Measurements from ENCODE around the gene FRMD4A.

DNA sequence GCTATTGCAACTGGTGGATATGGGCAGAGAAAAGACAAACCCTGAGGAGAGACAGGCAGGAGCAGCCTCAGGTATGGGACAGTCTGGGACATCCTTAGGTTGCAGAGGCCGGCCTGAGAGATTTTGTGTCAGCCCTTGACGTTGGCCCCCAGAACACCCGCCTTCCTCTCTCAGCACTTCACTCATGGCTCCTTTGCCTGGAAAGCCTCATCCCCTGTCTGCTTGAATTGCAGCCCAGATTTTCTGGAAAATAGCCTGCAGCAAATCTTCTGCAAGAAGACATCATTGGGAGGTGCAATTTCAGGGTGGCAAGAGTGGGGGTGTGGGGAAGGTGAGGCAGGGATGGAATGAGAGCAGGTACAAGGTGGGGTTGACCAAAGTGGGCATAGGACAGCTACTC lies 2.2 kb upstream of the FRMD4A start:
- TF ChIP-seq, protein P1, sequence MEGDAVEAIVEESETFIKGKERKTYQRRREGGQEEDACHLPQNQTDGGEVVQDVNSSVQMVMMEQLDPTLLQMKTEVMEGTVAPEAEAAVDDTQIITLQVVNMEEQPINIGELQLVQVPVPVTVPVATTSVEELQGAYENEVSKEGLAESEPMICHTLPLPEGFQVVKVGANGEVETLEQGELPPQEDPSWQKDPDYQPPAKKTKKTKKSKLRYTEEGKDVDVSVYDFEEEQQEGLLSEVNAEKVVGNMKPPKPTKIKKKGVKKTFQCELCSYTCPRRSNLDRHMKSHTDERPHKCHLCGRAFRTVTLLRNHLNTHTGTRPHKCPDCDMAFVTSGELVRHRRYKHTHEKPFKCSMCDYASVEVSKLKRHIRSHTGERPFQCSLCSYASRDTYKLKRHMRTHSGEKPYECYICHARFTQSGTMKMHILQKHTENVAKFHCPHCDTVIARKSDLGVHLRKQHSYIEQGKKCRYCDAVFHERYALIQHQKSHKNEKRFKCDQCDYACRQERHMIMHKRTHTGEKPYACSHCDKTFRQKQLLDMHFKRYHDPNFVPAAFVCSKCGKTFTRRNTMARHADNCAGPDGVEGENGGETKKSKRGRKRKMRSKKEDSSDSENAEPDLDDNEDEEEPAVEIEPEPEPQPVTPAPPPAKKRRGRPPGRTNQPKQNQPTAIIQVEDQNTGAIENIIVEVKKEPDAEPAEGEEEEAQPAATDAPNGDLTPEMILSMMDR (IDR thresholded peaks at IDR 0.05): no peak
- TF ChIP-seq POLR2A (IDR thresholded peaks at IDR 0.05): no peak

Data from heart left ventricle (tissue), 13 donors.